HG03025 (cell line): ENCODE data around the gene CCBE1.

Source experiments
- ATAC-seq: cut with Tn5 transposase; IDR thresholded peaks from one replicate; pipeline ENCODE4 v1.9.1; 2021; ENCODE audit warnings: mild to moderate bottlenecking, moderate library complexity; ENCODE audit not compliant: unreplicated experiment, low FRiP score

Gene CCBE1

DNA sequence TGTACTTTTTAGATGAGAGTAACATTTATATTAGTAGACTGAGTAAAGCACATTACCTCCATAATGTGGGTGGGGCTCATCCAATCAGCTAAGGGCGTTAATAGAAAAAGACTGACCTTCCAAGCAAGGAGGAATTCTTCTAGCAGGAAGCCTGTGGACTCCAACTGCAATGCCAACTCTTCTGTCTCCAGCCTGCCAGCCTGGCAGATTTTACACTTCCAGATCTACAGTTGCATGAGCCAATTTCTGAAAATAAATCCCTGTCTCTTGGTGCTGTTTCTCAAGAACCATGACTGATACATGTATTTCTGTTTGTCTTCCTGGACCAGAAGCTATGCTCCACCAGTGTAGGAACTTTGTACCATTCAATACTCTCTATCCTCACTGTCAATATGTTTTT, 269.2 kb downstream of the CCBE1 start:
- ATAC-seq: no peak

DNA sequence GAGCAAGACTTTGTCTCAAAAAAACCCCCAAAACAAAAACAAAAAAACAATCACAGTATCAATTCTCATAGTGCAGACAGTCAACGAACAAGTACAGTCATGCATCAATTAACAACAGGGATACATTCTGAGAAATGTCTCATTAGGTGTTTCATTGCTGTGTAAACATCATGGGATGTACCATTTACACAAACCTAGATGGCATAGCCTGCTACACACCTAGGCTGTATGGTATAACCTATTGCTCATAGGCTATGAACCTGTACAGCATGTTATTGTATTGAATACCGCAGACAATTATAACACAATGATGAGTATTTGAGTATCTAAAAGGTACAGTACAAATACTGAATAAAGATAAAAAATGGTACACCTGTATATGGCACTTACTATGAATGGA, 270.4 kb downstream of the CCBE1 start:
- ATAC-seq: no peak

GRCh38 chr18:59423259-59423658, 274.0 kb downstream of the CCBE1 start:
- no peak for ATAC-seq

DNA sequence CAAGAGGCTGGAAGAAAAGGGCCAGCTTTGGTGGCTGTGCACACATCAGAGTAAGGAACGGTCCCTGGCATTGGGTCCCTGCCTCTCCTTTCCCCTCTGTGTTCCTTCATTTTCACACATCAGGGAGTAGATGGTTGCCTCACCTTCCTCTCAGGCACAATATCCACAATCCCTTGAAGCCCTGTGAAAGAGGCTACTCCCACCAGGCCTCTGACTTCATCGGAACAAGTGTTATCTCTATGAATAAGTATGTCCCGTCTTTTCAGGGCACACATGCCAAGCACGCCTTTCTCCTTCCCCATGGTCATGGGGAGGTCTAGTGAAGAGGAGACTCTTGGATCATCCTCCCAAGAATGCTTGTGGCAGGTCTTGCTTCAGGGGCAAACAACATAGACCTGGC, 277.0 kb downstream of the CCBE1 start:
- ATAC-seq: no peak

GRCh38 chr18:59419386-59419785, 277.8 kb downstream of the CCBE1 start:
- no peak for ATAC-seq

GRCh38 chr18:59416818-59417217, 280.4 kb downstream of the CCBE1 start:
- ATAC-seq: no peak

- no peak for ATAC-seq
Observed at GRCh38 chr18:59414111-59414653, 283.0 kb downstream of the CCBE1 start.

DNA sequence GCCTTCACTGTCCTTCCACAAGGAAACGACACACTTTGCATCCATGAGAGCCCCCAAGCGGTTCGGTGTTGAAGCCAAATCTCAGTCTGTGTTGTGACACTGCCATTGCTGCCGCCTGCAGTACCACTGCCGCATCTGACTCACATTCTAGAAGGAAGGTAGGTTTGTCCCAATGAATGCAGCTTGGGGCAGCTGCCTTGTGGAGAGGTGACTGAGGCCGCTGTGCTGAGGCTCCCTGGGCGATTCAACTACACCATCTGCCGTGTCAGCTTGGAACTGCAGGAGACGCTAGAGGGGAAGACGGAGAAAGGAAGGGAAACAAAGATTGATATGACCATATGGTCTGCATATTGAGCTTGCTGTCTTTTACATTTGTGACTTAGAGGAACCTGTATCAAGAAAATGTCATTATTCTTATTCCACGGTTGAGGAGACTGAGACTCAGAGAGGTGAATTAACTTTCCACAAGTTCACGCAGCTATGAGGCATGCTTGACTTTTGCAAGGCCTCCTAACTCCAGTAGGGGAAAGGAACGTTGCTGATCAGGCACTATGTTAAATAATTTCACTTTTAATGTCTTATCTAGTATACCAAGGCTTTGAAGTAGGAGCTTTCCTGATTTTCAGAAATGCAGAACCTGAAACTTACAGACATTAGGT, 294.7 kb downstream of the CCBE1 start:
- peak; percentile 96 for ATAC-seq

DNA sequence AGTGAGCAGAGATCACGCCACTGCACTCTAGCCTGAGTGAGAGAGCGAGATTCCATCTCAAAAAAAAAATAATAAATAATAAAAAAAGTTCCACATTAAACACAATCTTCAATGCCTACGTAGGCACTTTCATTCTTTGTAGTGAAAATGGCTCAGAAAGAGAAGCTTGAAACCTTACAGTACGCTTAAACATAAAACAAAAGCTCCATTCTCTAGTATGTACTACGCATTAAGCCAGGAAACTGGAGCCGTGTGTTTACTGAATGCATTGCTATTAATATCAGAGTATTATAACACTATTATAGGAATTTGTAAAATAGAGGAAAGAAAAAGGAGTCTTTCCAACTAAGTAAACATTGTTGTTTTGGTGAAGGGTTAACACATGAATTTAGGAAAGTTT, 296.8 kb downstream of the CCBE1 start:
- no peak for ATAC-seq

DNA sequence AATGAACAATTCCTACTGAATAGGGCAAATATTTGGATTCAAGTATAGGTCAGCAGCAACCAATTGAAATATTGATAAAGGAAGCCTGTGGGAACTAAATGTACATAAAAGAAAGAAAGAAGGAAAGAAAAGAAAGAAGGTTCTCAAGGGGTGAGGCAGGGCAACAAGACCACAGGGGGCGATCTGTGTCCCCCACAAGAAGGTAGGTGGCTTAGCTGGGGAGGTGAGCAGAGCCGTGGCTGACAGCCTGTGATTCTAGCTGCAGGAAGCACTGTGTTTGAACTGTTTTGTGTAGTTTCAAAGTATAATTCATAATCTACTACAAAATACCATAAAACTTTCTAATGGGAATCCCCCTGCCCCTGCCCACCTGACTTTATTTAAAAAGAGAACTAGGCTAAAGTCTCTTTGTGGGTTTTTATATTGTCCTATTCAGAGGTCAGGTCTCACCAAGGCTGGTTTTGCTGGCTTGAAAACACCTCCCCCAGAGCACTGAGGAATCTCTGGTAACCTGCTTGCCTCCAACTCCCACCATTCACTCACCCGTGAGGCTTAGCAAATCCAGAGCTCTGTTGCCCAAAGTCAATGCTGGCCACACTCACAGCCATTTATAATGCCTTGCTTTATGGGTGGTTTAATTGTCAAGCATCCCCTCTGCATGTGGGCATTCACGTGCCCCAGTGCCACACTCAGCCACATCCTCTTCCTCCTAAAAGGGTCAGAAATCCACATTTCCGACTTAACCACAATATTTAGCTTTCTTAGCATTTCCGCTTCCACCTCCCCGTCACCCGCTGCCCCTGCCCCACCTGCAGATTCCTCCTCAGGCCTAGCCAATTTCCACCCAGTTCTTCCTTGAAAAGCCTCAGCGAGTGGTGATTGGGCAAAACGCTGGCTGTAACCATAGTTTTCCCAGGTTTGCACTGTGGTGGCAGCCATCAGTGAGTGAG, 301.7 kb downstream of the CCBE1 start:
- no peak for ATAC-seq

DNA sequence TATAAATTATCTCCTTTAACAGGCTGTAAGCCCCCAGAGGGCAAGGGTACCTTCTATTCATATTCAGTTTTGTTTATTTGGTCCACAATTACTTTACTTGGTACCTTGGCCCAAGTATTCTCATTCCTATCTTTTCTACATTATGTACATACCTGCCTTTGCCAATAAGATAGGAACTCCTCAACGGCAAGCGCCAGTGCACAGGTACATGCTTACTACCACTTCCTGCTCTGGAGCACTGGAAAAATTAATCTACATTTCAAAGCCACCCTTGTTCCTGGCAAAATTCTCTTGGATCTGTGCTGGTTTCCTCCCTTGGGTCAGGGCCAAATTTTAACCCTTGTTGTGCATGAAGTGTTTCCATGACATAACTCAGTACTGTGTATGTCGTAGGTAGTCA, 303.8 kb downstream of the CCBE1 start:
- no peak for ATAC-seq

DNA sequence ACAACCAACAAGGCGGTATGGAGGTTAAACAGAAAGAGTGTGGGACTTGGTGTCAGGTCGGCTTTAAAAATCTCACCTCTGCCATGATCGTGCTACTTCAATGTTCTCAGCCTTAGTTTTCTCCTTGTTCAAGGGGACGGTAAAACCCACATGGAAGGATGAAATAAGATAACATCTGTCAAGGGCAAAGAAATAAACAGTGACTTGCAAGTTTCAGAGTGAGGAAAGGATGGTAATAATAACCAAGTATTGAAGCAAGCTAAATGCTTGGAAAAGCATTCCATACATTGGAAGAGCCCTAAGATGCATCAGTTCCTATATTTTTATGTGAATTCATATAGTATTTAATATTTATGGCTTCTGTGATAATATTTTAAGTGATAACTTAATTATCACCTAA, 308.4 kb downstream of the CCBE1 start:
- ATAC-seq: no peak

DNA sequence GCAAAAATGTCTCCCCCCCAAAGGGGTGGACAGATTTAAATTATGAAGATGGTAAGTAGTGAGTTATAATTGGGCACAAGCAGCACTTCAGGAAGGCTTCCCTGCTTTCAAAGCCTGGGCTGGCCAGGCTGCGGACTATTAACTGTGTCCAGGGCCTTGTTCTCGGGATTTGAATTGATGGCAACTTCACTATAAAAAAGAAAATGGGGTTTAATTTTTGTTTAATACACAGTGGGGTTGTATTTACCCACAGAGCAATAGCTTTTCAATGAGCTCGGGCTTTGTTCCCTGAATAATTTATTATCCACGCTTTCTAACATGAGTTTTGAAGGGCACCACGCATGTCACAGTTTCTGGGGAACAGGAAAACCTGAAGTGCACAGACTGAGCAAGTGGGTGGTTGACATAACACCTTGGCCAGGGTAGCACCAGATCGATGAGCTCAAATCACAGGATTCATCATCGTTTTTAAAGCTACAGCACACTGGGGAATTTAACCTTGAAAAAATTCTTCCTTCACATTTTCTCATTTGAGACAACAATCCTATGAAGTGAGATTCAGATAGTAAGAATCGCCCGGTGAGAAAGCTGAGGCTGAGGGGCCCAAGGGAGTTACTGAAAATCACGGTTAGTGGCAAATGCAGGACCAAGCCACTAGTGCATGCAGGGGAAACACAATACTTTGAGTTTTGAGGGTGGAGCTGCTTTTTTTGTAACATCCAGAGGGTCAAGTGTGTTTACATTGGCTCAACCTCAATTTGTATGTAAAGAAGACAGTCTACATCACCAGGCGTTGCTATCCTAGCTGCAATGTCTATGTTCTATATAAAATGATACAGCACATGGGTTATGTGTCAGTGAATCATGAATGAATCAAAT, 309.3 kb downstream of the CCBE1 start:
- ATAC-seq: no peak

- ATAC-seq: no peak
Observed at GRCh38 chr18:59386909-59387686, 310.1 kb downstream of the CCBE1 start.

GRCh38 chr18:59385191-59385590, 312.0 kb downstream of the CCBE1 start:
- ATAC-seq: no peak

DNA sequence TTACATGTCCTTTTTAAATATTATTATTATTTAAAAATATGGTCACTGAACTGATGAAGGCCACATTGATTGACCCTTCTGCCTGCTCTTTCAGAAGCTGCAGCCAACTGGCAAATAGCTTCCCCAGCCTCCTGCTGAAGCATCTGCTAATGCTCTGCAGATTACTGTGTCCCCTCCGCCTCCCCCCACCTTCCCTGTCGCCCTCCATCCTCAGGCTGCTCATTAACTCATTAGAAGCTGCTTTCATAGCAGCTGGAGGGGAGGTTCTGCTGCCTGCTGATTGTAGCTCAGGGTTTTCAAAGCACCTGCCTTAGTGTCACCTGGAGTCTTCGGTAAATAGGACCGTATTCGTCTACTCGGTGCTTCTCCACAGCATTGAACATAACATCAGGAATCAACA, 313.4 kb downstream of the CCBE1 start:
- no peak for ATAC-seq

GRCh38 chr18:59382383-59382782, 314.8 kb downstream of the CCBE1 start:
- ATAC-seq: no peak

DNA sequence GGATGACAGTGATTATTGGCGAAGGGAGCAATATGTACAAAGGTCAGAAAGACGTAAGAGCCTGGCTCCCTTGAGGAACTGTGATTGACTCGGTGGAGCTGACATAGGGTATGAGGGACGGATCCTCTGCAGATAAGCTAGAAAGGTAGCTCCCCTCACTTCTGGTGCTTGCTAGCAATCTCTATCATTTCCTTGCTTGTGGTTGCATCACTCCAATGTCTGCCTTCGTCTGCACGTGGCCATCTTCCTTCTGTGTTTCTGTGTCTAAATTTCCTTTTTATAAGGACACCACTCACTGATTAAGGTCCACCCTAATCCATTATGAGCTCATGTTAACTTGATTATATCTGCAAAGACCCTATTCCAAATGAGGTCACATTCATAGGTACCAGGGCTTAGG, 315.3 kb downstream of the CCBE1 start:
- ATAC-seq: no peak
